CD1c-positive myeloid dendritic cell (primary cell): Measurements from ENCODE around the gene IFT27.

Experiments
- DNase-seq: peaks from one replicate; pipeline ENCODE4 v3.0.0-alpha.2; 2016; ENCODE audit errors: extremely low spot score

Gene IFT27

DNA sequence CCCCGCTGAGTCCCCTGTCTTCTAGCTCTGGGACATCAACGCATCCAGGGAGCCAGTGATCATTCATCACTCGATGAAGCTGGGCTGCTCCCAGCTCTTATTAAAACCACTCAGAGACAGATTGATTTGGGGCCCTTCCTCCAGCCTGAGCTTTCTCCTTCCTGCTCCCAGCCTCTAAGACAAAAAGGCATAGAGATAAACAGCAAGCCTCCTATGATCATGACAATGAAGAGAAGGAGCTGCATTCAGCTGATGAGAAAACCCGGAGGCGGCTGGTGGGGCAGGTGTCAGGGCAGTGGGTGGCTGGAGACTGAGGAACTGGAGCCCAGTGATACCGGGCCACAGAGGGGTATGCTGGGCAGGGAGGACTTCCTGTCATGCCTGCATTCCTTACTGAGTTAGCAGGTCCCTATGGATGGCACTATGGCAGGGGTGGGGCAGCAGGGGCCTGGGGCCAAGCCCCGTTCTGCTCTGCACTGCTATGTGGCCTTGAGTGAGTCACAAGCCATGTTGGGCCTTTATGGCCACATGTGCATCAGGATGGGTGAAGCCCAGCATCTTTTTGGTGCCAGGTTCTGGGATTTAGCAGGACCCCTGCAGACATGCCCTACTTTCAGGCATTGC, 20.7 kb upstream of the IFT27 start:
- no peak for DNase-seq

DNA sequence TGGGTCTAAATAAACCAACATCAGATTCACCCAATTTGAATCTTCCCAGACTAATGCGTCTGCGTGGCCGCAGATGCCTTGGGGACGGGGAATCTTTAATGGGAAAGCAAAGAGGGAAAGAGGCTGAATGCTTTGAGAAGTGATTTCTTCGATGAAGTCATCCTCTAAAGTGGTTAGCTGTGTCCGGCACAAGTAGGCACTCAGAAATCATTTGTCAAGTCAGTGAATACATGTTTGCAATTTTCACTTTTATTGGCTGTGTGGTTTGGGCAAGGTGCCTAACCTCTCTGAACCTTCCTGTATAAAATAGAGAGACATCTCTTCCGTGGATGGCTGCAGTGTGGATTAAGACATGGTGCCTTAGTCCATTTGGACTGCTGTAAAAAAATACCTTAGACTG, 19.7 kb upstream of the IFT27 start:
- no peak for DNase-seq

DNA sequence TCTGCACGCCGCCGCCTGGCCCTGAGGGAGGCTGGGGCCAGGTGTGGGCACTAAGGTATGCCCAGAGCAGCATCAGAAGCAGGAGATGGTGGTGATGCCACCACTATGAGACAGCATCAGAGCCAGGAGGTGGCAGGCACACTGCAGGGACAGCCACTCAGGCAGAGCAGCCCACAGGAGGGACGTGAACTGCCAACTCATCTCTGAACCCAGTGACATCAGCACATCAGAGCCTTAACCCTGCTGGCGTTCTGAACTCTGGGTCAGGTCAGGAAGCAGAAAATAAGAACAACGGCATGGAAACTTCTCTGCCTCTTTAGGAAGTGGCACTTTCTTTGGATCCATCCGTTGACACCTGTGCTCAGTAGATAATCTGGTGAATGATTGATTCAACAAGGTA, 14.7 kb upstream of the IFT27 start:
- peak; percentile 47 for DNase-seq

DNA sequence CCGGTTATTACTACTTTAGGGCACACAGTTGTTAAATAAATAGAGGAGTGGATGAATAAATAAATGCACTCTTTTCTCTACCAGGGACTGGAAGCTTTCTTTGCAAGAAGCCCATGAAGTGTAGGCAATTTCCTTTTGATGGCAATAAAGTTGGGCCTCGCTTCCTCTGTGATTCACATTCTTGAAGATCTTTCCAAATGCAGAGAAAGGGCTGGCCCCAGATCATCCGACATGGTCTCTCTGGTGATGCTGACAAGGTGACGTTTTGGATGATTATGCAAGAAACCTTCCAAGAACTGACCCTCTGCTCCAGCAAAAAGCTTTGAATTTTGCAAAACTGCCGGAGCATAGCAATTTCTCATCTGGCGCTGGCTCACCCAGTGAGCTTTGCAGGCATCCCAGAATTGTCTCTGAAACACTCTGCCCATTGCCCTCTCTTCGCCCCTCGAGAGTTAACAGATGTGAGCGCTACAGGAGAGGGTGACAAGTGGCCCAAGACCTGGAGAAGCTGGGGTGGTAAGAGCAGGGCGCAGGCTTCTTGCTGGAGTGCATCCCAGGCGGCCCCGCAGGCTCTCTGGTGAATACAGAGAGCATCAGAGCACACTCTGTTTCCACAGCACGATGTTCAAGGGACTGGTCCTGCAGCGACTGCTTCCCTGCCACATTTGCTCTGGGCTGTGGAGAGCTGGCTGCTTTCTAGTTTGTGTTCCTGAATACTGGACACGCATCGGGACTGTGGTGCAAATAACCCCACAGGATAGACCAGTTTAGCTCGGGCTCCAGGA, 11.5 kb upstream of the IFT27 start:
- DNase-seq: no peak

DNA sequence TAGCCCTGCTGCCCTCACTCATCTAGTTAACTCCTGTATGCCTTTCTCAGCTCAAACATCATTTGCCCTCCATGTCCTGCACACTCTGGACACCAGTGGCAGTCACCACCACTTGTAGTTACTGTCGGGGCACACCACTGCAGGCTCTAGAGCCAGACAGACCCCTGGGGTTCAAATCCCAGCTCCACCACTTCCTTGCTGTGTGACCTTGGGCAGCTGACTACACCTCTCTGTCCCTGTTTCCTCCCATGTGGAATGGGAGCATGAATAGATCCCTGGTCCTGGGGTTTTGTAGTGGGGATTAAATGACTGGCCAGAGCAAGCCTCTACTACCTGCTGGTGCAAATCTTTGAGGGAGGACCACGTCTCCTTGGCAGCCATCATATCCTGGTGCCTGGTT, 7.8 kb upstream of the IFT27 start:
- DNase-seq: no peak

DNA sequence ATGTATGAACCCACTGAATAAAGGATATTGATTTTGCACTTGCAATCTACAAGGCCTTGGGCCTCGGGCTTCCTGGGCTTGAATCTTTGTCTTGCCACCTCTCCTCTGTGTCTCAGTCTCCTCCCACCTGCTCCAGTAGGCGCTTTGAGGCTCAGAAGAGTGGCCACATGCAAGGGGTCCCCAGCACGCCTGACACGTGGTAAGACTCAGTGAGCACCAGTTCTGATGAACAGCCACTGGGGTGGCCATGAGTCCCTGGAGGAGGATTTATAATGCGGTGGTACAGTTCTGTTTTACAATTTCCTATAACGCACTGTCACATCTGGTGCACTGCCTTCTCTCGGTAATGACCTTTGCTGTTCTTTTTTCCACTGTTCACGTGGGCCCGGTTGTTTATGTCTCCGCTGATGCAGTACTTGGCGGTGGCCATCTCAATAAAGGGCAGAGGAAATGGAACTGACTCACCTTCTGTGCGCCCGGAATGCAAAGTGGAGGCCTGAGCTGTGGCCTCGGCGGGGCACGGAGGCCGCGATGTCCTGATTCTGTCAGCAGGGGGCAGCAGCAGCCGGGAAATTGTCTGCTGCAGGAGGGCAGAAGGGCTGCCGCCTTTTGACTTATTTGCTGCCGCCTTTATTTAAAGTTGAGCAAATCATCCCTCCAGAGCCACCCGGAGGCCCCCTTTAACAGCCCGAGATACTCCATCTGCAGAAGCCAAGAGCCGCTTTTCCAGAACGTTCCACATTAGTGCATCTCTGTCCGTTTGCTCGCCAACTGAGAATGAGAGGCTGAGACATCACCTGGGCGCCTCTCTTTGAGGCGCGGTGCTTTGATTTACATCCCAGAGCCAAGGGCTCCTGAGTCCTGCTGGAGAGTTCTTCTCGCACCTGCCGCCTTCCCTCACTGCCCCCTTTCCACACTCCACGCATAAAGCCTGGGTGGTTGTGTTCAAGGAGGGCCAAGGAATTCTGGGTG, 6.0 kb upstream of the IFT27 start:
- peak; percentile 90 for DNase-seq

DNA sequence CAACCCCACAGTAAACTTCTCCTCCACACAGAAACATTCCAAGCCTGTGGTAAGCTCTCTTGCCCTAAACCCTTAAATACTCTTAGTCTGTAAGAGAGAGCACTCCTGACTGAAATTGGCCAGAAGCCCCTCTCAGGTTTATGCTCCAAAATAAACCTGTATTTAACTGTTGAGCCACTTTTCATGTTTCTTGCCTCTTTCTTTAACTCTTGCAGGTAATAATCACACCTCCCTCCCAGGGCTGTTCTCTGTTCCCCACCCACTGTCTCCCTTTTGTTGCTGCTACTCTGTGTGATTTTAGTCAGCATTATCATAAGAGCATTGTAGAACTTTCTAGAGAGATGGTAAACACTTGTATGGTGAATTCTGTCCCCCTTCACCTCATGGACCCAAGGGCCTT, 2.1 kb upstream of the IFT27 start:
- DNase-seq: no peak

DNA sequence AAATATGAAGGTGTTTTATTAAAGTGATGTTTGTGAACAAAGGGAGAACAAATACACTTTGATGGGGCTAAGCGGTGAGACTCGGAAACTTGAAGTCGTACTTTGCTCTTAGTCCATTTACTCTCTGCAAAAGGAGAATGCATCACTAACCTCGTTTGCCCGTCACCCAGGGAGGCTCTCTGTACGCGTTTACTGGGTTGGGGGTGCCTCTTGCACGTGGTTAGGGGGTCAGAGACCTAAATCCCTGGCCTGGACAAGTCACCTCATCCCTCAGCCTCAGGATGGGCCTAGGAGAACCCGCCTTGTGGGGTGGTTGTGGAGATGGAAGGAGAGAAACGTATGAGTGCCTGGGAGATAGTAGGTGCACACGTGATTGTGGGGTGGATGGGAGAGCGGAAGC, 803 bp upstream of the IFT27 start:
- no peak for DNase-seq

DNA sequence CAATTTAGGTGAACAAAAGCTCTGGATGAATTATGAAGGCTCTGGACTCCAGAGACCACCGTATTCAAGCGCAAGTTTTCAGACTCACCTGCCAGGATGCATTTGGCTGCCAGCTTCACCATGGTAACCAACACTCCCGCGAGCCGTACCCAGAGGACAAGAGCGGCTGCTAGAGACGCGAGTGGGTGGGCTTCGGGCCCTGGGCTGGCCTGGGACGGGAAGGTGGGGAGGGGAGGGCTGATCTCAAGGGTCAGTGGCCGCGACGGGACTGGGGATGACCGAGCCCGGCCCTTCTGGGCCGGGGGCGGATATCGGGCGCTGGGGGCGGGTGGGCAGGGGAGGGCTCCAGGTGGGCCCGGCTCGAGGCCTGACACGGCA, 344 bp downstream of the IFT27 start:
- DNase-seq: peak; percentile 28

DNA sequence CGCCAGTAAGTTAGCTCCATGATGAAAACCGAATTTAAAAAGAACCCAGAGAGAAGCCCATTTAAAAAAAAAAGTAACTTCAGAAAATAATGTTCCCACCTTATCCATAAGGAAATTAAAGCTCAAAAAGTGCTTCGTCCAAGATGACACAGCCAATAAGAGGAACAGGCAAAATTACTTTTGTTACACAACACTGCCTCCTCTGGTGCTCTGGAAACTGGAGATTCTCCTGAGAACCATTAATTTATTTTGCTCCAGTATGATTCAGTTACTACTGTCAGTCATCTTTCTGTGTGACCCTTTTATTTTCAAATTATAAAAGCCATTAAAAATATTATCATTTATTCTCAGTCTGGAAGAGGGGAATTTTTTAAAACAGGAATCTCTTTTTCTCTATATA, 2.0 kb downstream of the IFT27 start:
- peak; percentile 70 for DNase-seq

DNA sequence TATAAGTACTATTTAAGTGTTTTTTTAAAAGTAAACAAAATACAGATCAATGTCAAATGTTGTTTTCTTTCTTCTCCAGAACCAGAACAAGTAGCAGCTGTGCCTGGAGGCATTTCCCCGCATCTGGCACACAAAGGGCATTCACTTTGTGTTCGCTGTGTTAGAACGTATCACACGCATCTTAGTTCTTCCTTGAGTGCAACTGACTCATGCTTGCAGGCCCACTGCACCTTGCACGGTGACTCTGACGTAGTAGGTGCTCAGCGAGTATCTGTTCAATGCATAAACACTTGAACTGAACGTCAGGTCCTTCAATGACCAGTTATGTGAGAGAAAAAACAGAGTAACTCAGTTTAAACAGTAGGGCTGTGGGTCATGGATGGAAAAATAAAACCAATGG, 3.5 kb downstream of the IFT27 start:
- no peak for DNase-seq

DNA sequence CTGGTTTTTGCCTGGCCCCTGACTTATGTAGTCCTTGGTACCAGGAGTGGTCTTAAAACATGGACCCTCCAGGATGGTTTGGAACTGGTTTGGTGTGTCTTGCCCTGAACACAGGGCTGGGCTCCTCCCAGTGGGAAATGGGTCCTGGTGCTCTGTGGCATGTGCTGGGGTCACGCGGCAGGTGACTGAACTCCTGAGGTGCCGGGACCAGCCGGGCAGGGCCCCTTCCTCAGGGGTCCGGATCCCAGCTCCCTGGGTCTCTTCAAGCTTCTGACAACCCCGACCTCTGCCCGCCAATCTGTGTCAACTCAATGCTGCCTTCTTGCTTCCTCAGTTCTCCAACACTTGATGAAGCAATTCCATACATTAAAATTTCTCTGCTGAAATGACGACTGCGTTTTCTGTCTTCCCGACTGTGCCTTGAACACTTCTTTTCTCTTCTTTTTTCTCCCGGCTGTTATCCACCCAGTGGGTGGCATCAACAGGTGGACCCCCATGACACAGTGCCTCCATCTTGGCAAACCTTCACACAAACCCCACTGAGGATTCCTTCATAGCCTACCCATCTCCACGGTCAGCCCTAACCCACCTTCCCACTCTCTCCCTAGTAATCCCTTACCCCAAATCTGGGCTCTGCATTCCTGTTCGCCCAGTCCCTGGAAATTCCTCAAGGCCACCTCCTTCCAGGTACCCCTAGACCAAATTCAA, 4.4 kb downstream of the IFT27 start:
- no peak for DNase-seq

DNA sequence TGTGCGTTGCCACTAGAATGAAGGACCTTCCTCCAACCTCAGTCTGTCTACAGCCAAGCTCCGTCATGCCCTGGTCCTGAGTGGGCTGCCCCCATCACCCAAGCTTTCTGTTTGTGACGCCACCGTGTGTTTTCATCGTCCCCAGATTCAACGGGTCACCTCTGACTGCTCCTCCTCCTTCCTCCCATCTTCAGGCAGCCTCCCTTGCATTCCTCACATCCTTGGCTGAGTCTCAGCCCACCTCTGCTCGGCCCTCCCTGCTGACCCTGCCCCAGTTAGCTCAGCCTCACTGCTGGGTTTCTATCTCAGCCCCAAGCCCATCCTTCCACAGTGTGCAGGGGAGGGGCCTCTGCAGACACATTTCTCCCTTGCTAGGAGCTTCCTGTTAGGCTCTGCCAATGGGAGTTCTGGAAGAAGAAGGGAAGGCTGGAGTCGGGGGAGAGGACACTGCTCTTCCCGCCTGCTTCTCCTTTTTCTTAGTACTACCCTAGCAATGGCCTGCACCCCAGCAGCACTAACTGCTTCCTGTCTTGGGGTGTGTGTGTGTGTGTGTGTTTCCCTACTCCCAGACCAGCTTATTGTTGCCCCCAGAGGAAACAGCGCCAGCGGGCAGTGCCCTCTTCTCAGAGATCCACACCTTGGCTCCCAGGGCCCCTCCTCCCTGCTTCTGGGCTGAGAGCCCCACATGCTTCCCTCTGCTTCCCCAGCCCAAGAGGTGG, 5.2 kb downstream of the IFT27 start:
- DNase-seq: peak; percentile 13

DNA sequence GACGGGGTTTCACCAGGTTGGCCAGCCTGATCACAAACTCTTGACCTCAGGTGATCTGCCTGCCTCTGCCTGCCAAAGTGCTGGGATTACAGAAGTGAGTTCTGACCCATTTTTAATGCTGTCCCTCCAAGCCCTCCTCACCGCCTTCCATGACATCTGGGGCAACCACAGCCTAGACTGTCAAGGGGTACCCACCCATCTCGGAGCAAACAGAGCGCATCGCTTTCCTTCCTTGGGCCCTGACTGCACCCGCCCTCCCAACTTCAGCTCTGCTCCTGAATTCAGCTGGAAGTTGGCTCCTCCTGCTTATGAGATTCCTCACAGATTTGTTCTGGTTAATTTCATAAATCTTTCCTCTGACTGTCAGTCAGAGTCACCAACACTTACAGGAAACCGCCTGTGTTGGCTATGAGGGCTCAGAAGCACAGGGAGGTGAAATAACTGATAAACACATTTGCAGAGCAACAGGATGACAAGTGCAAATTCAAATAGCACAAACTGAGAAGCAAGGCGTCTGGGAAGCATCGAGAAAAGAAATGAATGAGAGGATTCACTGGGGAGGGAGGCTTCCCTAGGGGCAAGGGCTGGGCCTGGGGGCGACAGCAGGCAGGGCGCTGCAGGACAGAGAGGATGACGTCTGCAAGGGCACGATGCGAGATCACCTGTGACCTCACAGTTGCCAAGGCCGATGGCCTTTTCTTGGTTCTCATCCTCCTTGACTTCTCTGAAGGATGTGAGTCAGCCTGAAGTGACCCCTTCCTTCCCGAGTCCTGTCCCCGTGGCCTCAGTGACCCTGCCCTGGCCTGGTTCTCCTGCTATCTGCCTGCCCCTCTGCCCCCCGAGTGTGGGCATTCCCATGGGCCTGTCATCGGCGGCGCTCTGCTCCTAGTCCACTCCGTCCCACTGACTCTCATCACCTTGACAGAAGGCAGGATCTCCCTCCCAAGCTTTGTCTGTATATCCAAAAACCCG, 6.1 kb downstream of the IFT27 start:
- DNase-seq: no peak

DNA sequence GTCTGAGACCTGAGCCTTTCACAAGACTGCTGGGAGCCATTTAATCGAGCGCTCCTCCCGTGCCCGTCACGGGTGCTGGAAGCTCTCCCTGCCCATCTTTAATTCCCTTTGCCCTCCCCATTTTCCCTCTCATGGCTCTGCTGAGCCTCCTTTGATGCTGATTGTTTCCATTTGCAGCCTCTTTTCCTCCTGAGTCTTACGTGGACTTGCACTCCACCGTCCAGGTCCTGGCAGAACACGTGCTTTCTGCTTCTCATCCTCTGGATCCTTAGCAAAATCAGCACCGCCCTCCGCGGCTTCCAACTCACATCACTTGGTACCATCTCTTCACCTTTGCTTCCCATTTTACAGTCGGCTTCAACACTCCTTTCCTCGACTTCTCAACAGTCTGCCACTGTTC, 7.3 kb downstream of the IFT27 start:
- DNase-seq: no peak

DNA sequence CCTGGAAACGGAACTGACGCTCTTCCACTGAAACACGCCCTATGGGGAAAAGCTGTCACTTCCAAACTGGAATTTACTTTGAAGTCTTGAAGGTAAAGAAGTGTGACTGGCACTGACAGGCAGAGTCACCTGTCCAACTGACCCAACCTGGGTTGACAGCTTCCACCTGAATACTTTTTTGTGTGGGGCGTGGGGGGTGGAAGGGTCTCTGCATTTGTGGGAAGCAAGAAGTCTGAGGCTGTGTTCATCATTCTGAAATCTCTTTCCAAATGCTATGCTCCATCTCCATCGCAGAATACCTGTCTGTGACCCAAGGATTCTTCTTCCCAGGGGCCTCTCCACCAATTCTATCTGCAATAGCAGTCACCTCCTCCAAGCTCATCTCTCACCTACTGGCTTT, 7.8 kb downstream of the IFT27 start:
- DNase-seq: no peak

DNA sequence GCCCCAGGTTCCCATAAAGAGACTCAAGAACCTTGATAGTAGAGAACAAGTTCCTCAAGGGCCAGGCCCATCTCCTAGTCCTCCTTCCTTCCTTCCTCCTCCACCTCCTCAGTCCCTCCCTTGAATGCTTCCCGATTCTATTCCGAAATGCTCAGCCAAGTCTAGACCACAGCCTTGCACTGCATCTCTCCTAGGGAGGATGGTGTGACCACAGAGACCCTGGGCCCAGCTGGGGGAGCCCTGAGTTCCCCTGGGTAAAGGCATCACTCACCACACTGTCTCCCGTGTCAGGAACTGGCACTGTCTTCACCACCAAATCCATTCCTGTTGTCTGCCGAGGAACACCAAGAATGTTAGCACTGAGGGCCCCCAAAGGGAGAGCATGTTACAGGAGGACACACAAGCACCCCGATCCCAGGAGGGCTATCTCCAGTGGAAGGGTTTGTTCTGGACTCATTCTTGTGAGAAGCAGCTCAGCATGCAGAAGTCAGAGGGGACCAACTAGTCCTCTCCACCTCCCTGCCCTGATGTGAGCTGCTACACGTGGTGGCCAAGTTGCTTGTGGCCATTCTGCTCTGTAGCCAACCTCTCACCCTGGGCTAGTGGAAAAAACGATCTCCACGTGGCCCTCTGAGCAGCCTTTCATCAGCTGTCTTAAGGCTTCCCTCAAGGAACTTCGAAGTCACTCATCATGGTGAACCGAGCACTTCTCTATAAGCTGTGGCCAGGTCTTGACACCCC, 8.7 kb downstream of the IFT27 start:
- DNase-seq: no peak

DNA sequence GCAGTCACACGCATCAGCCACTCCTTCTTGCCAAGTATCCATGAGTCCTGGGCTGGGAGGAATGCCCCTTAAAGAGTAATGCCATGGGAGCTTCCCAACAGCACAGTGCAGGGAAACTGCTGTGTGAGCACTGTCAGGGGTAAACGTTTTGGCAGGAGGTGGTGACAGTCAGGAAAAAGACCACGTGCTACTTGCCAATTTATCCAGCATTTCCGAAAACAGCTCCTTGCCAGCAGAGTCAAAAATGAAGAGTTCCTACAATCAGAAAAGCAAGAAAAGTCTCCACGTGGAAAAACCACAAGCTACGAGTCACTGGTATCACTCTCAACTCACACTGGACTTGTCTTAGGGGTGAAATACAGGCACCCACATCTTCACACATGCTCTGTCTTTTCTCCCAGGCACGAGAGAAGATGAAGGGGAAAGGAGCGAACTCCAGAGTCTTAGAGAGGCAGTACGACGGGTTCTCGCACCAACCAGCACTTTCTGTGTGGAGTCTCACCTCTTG, 9.9 kb downstream of the IFT27 start:
- DNase-seq: no peak
